Stimulated activated CD8-positive, alpha-beta memory T cell treated with anti-CD3 and anti-CD28 coated beads, Interleukin-12 subunit alpha, Interleukin-12 subunit beta, amount 100 ng/mL, for 24 hours (primary cell): Measurements from ENCODE around the gene NELFE.
"Not testable (repeated sequence)": the region's sequence is repeated elsewhere in the genome, so short reads cannot be mapped to it uniquely, and the experiment has no call there.

Source experiments
- DNase-seq: peaks from one replicate; pipeline ENCODE4 v3.0.0-alpha.2; 2020; ENCODE audit errors: extremely low read depth

The NELFE gene

DNA sequence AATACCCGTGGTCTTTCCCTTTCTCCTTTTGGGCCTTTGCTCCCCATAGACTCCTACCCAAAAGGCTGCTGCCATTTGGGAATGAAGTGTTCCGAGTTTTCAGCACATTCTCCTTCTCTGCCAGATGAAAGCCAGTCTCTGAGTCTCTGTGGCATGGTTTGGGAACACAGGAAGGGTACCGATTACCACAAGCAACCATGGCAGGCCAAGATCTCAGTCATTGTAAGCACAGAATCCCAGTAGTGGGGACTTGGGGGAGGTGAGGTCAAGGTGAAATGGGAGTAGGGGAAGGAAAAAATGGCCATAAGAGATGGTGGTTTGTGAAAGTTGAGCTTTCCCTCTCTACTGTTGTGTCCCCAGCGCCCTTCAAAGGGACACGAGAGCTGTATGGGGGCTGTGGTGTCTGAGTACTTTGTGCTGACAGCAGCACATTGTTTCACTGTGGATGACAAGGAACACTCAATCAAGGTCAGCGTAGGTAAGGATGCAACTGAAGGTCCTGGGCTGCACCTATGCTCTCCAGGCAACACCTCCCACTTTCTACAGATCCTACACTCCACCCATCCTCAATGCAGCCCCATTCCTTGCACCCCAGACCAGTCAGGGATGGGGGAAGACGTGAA is 8.7 kb downstream of the NELFE start:
- DNase-seq = no peak

DNA sequence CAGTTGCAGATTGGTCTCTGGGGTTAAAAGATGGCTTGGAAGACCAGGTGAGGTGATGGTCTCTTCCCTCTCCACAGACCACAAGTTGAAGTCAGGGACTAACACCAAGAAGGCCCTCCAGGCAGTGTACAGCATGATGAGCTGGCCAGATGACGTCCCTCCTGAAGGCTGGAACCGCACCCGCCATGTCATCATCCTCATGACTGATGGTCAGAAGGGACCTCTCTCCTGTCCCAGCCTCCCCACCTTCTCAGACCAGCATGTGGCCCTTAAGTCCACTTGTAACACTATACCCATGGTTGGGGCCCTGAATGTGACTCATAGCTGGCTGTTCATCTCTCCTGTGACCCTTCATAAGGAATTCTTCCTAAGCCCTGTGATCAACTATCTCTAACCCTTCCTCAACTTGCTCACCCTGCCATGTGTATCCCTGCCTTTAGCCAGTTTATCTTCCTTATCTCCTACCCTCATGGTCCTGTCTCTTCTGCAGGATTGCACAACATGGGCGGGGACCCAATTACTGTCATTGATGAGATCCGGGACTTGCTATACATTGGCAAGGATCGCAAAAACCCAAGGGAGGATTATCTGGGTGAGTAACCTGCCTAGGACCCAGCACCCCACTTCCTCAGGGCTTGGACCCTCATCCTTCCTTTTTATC is 9.9 kb downstream of the NELFE start:
- no peak for DNase-seq

DNA sequence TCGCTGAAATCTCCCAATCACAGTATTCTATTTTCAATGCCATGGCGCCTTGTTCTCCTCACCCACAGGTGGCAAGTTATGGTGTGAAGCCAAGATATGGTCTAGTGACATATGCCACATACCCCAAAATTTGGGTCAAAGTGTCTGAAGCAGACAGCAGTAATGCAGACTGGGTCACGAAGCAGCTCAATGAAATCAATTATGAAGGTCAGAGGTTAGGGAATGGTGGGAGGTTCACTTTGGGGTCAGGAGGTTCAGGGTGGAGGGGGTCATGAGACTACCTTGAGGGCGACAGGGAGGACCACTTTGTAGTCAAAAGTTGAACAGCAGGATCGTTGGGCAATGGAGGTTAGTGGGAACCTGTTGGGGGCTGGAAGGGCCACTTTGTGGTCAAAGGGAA is 10.5 kb downstream of the NELFE start:
- no peak for DNase-seq

DNA sequence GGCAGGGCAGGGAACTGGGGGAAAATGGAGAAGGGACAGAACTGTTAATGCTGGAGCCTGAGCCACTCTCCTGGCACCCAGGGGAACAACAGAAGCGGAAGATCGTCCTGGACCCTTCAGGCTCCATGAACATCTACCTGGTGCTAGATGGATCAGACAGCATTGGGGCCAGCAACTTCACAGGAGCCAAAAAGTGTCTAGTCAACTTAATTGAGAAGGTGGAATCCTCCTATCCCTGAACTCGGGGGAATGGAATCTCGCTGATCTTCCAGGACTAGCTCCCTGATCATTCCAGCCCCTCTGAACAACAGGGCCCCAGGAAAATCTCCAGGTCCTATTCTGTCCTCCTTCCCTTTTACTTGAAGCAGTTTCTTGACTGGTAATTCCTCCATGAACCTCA is 10.9 kb downstream of the NELFE start:
- no peak for DNase-seq

DNA sequence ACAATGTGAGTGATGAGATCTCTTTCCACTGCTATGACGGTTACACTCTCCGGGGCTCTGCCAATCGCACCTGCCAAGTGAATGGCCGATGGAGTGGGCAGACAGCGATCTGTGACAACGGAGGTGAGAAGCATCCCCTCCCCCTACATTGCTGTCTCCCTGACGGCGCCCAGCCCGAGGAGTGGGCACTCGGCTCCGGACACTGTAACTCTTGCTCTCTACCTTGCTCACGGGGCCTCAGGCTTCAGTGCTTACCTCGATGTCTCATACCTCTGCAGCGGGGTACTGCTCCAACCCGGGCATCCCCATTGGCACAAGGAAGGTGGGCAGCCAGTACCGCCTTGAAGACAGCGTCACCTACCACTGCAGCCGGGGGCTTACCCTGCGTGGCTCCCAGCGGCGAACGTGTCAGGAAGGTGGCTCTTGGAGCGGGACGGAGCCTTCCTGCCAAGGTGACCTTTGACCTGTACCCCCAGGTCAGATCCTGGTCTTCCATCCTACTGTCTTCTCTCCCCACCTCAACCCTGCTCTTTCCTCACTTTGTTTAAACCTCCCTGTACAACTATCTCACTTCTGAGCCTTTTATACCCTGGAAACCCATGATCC is 11.6 kb downstream of the NELFE start:
- DNase-seq = no peak

DNA sequence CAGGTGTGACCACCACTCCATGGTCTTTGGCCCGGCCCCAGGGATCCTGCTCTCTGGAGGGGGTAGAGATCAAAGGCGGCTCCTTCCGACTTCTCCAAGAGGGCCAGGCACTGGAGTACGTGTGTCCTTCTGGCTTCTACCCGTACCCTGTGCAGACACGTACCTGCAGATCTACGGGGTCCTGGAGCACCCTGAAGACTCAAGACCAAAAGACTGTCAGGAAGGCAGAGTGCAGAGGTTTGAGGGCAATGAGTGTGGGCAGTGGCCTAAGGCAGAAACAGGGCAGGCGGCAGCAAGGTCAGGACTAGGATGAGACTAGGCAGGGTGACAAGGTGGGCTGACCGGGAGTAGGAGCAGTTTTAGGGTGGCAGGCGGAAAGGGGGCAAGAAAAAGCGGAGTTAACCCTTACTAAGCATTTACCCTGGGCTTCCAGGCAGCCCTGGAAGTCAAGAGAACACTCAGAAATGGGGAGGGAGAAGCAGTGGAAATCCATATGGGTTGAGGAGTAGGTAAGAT is 12.3 kb downstream of the NELFE start:
- DNase-seq = no peak

DNA sequence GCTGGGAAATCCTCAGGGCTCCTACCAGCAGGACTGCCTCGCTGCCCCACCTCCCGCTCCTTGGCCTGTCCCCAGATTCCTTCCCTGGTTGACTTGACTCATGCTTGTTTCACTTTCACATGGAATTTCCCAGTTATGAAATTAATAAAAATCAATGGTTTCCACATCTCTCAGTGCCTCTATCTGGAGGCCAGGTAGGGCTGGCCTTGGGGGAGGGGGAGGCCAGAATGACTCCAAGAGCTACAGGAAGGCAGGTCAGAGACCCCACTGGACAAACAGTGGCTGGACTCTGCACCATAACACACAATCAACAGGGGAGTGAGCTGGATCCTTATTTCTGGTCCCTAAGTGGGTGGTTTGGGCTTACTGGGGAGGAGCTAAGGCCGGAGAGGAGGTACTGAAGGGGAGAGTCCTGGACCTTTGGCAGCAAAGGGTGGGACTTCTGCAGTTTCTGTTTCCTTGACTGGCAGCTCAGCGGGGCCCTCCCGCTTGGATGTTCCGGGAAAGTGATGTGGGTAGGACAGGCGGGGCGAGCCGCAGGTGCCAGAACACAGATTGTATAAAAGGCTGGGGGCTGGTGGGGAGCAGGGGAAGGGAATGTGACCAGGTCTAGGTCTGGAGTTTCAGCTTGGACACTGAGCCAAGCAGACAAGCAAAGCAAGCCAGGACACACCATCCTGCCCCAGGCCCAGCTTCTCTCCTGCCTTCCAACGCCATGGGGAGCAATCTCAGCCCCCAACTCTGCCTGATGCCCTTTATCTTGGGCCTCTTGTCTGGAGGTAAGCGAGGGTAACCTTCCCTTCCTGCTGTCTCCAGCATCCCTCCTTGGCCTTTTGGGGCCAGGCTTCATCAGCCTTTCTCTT is 13.0 kb downstream of the NELFE start, which contains the start of gene CFB:
TSS of gene CFB (plus strand) at position 589 of the 863 bp plus-strand sequence. CDS start at position 716, 127 bp downstream.
- no peak for DNase-seq

DNA sequence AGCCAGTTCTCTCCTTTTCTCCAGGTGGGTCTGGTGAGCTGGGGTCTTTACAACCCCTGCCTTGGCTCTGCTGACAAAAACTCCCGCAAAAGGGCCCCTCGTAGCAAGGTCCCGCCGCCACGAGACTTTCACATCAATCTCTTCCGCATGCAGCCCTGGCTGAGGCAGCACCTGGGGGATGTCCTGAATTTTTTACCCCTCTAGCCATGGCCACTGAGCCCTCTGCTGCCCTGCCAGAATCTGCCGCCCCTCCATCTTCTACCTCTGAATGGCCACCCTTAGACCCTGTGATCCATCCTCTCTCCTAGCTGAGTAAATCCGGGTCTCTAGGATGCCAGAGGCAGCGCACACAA is 13.6 kb downstream of the NELFE start:
- DNase-seq = no peak

DNA sequence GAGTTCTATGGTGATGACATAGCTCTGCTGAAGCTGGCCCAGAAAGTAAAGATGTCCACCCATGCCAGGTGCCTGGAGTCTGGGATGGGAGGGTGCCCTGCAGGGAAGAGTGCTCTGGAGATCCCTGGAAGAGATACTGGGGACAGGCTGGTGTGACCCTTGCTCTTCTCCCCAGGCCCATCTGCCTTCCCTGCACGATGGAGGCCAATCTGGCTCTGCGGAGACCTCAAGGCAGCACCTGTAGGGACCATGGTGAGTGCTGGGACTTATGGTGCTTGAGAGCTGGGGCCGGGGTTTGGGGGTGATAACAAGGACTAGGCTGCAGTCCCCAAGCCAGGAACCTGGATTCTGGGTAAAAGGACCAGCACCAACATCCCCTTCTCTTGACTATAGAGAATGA is 15.0 kb downstream of the NELFE start:
- no peak for DNase-seq

DNA sequence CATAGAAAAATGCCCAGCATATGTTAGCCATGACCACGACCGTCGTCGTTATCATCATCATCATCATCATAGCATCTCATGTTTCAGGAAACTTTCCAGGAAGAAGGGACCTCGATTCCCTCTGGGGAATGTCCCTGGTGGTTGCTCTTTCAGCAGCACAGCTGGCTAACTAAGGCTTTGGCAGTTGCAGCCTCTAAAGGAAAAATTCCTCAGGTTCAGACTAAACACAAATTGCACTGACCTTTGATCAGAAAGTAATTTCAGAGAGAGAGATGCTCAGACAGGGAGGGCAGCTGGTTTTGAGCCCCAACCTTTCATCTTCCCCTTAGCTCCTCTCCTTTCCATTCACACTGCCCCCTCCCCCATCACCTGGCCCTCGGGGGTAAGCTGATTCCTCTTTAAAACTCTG is 18.5 kb downstream of the NELFE start:
- DNase-seq = no peak

DNA sequence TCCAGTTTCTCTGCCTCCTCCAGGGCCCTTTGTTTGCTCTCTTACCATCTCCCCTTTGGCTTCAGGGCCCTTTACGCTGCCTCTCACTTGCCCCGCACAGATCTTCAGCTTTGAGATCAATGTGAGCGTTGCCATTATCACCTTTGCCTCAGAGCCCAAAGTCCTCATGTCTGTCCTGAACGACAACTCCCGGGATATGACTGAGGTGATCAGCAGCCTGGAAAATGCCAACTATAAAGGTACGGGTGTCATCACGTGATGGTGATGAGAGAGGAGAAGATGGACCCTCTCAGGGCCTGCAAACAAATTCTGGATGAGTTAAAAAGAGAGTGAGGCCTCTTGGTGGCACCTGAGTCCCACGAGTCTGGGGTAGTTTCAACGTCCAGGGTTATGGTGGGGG is 22.9 kb downstream of the NELFE start:
- DNase-seq = no peak

DNA sequence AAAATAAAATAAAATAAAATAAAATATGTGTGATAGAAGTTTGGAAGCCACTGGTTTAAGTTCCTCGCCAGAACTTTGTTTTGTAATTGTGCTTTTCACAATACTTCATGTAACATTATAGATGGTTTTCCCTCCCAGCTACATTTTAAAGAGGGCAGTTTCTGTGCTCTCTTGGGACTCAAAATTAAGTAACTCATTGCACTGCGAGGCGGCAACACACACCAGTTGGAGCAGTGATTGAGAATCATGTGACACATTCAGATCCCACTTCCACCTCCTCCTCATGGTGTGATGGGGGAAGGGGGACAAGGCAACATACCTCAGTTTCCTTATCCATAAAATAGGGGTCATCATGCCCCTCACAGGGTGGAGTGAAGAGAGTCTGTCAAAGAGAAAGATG is 23.8 kb downstream of the NELFE start:
- no peak for DNase-seq

DNA sequence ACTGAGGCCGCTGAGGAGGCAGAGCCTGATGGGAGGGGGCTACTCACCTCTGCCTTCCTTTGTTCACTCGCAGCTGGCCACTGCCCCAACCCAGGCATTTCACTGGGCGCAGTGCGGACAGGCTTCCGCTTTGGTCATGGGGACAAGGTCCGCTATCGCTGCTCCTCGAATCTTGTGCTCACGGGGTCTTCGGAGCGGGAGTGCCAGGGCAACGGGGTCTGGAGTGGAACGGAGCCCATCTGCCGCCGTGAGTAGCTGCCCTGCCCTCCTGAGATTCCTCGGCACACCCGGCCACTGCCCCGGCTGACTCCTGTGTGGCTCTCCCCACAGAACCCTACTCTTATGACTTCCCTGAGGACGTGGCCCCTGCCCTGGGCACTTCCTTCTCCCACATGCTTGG is 25.2 kb downstream of the NELFE start:
- no peak for DNase-seq

DNA sequence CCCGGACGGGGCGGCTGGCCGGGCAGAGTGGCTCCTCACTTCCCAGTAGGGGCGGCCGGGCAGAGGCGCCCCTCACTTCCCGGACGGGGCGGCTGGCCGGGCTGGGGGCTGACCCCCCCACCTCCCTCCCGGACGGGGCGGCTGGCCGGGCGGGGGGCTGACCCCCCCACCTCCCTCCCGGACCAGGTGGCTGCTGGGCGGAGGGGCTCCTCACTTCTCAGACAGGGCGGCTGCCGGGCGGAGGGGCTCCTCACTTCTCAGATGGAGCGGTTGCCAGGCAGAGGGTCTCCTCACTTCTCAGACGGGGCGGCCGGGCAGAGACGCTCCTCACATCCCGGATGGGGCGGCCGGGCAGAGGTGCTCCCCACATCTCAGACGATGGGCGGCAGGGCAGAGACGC is 26.6 kb downstream of the NELFE start:
- DNase-seq = not testable (repeated sequence)

DNA sequence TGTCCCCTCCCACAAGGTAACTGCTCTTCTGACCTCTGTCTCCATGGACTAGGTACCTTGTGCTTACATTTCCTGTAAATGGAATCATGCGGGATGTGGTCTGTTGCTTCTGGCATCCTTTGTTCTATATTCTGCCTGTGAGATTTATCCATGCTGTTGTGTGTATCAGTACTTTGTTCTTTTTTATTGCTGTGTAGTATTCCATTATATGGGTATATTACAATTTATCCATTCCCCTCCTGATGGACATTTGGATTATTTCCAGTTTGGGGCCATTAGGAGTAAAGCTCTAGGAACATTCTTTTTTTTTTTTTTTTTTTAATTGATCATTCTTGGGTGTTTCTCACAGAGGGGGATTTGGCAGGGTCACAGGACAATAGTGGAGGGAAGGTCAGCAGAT is 27.8 kb downstream of the NELFE start:
- no peak for DNase-seq

DNA sequence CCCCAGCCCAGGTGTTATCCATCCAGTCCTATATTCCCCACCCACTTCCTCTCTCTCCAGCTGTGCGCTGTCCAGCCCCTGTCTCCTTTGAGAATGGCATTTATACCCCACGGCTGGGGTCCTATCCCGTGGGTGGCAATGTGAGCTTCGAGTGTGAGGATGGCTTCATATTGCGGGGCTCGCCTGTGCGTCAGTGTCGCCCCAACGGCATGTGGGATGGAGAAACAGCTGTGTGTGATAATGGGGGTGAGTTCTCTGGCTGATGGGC is 30.2 kb downstream of the NELFE start:
- no peak for DNase-seq

DNA sequence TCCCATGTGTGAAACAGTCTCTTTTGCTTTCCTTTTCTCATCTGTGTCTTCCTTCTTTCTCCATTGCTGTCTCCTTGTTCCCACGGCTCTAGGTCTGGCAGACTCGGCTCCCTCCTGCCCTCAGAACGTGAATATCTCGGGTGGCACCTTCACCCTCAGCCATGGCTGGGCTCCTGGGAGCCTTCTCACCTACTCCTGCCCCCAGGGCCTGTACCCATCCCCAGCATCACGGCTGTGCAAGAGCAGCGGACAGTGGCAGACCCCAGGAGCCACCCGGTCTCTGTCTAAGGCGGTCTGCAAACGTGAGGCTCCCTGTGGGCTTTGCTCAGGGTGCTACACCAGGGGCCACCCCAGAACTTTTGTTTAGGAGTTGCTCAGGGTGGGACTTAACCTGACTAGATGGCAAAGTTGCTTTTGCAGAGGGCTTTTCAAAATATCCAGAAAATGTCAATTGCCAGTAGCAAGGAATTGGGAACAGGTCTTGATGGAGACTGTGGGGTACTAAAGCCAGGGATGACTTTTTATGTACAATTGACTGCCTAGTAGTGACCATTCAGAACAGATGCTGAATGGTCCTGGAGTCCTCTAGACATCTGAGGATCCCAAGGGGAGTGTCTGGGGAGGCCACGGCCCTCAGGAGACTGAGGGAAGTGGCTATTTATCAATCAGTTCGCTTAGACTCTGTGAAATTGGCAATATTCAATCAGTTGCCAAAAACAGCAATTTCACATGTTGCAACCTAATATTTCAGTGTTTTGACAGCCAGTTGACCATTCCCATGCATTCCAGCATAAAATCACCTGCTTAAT is 30.7 kb downstream of the NELFE start:
- DNase-seq = no peak

DNA sequence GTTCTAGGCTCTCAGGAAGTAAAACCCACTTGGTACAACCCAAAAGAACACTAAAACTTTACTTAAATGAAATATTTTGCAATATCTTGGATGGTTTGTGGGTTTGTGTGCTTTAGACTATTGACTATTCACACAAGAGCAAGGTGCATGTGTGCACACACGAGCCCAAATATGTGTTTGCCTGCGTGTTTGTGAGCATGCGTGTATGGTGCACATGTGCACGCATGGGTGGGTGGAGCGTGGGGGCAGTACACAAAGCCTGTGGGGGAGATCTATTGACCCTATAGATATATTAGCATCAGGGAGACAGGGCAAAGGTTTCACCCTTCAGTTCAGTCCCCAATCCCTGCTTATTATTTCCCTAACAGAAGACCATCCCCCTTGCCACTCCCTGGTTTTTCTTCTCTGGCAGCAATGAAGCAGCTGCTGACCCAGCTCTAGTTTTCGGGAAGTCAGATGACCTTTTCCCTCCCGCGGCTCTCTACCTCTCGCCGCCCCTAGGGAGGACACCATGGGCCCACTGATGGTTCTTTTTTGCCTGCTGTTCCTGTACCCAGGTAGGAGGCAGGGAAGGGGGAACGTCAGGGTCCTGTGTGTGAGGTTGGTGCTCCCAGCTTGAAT is 31.4 kb downstream of the NELFE start, which contains the start of gene C2:
TSS of gene C2 (plus strand) at position 476 of the 621 bp plus-strand sequence. CDS start at position 512, 36 bp downstream.
- DNase-seq = no peak

DNA sequence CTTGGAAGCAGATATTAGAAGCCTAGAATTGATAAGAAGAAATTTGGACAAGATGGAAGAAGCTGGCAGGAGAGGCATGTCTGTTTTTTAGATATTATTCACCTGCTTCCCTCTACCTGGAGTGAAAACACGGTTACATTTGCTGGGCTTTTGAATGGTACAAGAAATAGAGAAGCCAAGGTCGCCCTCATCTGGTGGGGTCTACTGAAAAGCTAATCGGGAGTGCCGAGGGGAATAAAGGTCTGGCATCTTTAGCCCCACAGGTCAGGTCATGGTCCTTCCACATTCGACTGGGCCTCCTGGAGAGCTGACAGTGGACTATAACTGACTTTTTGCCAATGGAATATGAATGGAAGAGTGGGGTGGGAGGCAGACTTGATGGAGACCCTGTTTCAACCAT is 35.8 kb downstream of the NELFE start:
- no peak for DNase-seq

DNA sequence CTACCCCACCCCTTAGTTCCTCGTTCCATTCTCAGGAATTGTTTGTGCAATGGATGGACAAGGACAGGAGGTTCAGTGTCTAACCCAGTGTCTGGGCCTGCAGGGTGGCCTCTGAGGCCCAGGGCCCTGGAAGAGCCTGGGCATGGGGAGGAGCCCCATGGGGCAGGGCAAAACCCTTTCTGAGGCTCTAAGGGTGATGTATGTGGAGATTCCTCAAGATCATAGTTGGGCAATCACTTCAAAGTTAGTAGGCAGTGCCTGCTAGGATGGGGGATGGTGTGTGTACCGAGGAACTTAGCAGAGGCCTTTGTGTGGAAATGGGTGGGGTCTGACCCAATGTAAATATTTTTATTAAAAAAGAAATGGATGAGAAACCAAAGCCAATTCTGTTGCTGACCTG is 38.0 kb downstream of the NELFE start:
- DNase-seq = no peak

DNA sequence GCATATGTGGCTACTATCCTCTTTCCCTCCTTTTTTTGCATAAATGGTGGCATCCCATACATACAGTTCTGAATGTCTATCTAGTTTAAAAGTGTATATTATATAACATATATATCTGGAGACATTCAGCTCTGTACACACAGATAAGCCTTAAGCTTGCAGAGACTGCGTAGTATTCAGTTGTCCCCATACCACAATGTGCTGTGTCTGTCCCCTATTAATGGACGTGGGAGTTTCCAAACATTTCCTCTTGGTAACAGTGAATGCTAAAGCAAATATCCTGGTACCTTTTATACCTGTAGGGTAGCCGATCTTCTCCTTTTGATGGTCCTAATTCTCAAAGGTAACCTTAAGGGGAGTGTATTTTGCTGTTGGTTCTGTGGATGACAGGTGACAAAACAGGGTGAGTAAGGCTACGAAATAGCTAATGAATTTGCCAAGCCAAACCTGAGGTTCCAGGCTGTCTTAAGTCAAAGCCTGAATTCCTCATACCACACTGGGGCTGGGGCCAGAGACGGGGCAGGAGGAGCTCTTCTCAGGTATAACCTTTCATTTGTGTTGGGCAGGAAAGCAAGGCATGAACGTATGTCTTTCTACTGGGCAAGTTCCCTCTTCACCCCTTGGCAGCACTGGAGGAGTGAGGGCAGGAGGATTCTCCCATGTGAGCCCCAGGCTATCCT is 39.0 kb downstream of the NELFE start:
- DNase-seq = no peak
